Stimulated activated CD4-positive, alpha-beta T cell treated with anti-CD3 and anti-CD28 coated beads, Interleukin-12 subunit alpha, Interleukin-12 subunit beta, amount 100 ng/mL, for 48 hours (primary cell): ENCODE measurements around the gene DPPA3.
"Not testable (repeated sequence)": the region's sequence is repeated elsewhere in the genome, so short reads cannot be mapped to it uniquely, and the experiment has no call there.

Source experiments
- DNase-seq, 3 donors: peaks; one replicate each; pipeline ENCODE4 v3.0.0-alpha.2; 2020; ENCODE audit warnings: low read depth in 2 of 3, low spot score in 1 of 3

Gene DPPA3

DNA sequence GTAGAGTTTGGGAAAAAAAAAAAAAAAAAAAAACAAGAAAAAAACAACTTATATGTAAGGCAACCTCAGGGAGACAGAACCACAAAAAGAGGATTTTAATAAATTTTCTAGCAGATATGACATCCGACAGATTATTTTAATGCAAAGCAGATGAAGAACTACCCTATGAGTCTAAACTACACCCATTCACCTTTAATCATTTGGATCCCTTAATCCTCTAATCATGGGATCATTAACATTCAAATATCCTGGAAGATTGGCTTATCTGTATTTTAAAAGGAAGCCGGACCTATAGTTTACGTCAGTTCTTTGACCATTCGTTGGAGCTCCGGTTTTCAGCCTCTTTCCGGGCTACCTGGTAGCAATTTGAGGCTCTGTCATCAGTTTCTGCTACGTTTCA is at the start of gene DPPA3:
DPPA3 (plus strand) TSS at position 301 of the 400 bp plus-strand sequence. CDS start 138 bp downstream, outside the sequence.
- DNase-seq, result no peak

DNA sequence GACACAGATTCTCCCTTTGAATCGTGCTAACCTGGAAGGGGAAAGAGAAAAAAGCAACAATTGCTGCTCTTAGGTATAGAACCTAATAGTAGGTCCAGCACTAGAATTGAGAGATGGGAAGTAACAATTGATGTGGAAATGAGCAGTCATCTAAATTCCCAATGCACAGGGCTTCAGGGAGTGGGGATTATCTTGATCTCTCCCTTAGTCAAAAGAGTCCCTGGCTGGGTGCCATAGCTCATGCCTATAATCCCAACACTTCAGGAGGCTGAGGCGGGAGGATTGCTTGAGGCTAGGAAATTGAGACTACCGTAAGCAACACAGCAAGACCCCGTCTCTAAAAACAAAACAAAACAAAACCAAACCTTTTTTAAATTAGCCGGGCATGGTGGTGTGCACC is 49.5 kb upstream of the DPPA3 start:
- DNase-seq, result no peak

DNA sequence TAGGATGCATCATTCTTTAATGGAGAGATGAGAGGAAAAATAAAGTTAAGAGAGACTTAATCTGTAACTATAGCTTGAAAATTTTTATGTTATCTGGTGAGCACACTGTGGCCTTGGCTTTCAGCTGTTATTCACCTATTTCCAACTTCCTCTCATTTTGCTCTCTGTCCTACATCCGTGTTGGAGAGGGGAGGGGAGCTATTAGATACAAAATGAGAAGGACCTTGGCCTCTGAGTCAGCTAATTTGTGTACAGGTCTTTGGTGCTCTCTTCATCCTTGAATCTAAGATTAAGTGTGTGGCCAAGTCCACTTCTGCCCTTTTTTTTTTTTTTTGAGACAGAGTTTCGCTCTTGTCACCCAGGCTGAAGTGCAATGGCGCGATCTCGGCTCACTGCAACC is 44.6 kb upstream of the DPPA3 start:
- DNase-seq, result no peak

DNA sequence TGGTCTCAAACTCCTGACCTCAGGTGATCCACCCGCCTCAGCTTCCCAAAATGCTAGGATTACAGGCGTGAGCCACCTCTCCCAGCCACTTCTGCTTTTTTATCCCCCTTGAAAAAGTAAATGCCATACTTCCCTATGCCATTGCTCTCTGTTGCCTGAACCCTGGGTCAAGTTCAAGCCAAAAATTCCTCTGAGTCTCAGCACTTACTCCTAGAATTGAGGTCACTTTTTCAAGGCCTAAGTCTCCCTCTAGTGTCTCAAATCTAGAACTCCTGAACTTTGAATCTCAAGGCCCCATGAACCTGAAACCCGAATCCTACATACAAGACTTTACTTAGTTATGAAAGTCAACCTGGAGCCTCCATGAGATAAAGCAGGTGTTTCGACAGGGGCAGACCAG is 44.1 kb upstream of the DPPA3 start:
- DNase-seq, result no peak

DNA sequence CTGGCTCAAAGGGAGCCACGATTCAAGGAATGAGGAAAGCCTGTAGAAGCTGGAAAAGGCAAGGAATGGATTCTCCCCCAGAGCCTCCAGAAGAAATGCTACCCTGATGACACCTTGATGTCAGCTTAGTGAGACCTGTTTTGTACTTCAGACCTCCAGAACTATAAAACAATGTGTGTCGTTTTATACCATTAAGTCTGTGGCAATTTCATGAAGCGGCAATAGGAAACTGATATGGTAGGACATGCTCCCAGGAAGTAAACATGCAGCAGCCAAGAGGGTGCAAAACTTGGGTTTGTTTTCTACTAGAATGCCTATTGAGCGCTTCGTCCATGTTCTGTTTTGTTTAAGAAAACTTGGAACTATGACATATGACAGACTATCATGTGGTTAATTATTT is 43.1 kb upstream of the DPPA3 start:
- no peak for DNase-seq

DNA sequence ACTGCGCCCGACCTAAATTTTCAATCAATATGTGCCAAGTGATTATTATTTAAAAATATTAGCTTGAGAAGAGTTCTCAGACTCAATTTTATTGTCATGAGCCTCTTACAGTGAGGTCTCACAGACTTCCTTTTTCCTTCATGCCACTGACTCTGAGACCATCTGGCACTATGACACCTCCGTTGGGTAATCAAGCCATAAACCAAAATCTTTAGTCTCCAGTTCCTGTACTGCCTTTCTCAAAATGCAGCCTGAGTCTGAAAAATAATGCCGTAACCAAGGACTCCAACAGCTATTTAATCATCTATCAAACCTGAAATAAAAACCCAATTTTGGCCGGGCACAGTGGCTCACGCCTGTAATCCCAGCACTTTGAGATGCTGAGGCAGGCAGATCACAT is 35.8 kb upstream of the DPPA3 start:
- not testable (repeated sequence) for DNase-seq

DNA sequence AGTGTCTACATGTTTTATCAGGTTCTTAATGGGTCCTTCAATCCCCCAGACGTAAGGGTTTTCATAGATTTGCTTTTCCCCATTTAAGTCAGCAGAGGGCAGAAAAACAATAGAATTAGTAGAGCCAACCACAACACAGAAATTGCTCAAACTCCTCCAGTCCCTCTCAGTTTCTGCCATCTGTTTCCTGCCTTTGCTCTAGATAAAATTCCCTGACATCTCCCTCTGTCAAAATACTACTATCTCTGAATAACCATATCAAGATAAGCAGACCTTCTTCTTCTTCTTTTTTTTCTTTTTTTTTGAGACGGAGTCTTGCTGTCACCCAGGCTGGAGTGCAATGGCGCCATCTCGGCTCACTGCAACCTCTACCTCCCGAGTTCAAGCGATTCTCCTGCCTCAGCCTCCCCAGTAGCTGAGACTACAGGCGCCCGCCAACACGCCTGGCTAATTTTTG is 33.8 kb upstream of the DPPA3 start:
- DNase-seq, result peak in 1 of 3 donors; percentile 8

DNA sequence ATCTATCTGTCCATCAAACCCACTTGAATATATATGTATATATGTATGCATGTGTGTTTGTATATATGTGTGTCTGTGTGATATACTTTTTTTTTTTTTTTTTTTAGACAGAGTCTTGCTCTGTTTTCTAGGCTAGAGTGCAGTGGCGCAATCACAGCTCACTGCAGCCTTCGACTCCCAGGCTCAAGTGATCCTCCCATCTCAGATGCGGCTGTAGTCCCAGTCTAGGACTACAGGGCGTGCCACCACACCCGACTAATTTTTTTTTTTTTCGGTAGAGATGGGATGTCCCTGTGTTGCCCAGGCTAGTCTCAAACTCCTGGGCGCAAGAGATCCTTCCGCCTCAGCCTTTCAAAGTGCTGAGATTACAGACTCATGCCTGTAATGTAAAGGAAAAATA is 32.5 kb upstream of the DPPA3 start:
- no peak for DNase-seq

DNA sequence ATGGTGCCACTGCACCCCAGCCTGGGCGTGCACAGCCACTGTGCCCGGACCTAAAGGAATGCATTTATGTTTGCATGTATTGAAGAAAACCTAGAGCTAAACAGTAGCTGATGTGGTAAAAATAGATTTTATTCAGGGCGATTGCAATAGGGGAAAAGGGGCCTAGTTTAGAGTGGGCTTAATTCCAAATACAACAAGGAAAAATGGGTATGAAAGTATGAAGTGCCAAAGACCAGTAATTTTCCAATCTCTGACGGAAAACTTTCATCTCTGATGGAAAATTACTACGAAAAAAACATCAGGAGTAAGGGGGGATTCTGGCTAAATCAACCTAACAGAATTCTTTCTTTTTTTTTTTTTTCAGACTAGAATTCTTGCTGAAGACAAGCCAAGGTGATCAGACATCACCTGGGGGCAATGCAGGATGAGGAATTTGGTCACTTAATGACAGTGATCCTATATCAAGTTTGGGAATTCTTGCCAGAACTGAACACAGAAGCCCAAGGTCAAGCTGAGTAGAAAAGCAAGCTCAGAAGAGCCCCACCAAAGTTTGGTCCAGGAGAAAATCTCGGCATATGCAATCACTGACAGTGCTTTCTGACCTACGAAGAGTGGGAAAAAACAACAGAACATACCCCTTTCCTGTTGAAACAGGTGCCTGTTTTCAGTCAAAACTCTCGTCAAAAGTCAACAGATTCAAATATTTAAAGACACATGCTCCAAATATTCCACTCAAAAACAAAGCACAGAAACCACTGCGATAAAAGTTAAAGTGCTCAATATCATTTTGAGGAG is 31.8 kb upstream of the DPPA3 start:
- no peak for DNase-seq

DNA sequence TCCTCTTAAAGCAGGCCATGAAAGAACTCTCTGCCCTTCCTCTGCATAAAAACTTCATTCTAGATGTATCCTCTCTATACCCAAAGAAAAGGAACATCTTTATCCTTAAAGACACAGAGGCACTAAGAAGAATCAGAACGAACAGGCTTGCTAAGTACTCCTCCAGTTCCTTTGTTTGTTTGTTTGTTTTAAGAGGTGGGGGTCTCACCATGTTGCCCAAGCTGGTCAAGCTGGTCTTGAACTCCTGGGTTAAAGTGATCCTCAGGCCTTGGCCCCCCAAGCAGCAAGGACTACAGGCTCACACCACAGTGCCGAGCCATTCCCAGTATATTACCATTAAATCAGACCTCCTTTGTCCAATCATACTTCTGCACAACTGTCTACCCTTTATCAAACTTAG is 29.7 kb upstream of the DPPA3 start:
- no peak for DNase-seq

DNA sequence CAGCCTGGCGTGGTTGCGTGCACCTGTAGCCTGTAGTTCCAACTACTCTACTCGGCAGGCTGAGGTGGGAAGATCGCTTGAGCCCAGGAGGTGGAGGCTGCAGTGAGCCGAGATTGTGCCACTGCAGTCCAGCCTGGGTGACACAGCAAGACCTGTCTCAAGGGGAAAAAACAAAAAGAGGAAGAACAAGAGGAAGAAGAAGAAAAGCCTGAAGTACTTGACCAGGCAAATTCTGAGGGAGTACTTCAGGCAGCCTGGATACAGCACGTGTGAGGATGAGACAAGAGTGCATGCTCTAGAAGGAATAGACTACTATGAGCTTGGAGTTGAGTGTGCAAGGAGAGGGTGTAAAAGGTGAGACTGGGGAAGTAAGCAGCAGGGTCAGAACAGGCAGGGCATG is 17.4 kb upstream of the DPPA3 start:
- DNase-seq, result no peak

DNA sequence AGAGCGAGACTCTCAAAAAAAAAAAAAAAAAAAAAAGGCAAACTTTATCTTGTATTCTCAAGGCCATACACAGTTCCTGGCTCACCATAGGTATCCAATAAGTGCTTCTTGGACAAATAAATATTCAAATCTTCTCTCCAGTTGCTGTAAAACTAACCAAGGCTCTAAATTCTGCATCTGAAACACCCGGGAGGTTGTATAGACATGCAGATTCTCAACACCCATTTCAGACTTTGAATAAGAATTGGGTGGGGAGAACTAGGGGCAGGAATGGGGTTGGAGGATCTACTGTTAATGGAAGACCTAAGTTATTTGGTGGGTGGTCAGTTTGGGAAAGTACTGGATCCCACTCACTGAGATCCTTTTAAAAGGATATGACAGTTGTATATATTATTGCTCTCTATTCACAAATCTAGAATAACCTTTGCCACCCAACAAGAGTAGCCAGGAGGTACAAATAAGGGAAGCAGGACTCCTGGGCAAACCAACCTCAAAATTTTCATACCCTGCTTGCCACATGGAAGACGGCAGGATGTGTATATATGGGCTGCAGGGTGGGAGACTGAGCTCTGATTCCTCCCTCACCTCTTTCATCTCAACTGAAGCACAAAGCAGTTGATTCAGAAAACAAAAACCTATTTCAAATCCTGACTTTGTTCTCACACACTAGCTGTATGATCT is 16.5 kb upstream of the DPPA3 start:
- no peak for DNase-seq

DNA sequence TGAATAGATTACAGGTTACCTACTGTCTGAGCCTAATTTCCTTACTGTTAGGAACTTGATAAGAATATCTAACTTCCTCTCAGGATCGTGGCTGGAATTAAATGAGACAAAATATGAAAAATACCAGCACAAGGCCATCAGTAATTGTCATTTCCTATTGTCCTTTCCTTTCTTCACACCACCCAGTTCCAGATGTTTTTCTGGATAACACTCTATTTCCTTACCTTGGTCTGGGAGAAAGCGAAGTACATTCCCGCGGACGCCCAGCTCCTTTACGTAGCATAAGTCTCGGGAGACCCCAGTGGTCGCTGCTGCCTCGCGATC is 16.0 kb upstream of the DPPA3 start:
- no peak for DNase-seq

DNA sequence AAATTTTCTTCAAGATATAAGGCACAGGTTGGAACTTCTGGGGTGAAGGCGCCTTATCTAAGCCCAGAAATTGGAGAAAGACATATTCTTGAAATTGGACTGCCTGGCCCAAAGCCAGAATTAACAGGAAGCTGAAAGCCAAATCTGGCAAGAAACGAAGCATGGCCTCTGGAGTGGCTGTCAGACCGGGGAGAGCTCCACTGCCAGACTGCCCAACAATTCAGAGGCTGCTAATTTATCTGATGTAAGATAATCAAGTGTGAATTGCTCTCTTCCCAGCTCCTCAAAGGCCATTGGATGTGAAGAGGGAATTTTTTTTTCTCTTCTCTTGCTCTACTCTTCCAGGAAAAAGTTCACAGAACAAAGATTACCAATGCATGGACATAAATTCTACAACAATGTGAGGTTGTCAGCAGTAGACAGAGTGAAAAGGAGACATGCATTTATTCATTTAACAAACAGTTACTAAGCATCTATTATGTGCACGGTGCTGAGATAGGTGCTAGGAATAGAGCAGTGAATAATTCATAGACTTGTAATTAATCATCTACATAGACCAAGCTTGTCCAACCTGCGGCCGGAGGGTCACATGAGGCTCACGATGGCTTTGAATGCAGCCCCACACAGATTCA is 15.6 kb upstream of the DPPA3 start, which contains the start of gene GDF3:
GDF3 (minus strand) TSS at position 210 of the 632 bp plus-strand sequence; CDS start at position 163, 47 bp downstream.
- no peak for DNase-seq

DNA sequence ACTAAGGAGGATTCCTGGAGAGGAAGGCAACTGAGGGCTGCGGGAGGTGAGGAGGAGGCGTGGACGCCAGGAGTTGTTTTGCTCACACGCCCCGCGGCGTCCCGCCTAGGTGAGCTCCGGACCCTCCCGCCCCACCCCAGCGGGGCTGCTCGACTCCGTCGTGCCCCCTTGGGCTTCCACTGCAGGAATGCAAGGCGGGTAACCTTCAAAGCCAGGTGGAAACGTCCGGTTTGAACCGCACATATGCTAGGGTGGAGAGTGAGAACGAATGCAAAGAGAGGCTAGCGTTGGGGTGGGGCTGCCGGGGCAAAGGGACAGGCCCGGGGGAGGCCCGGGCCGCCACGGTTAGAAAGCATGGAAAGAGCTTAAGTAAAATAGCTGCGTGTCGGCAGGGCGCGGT is 5.4 kb upstream of the DPPA3 start:
- no peak for DNase-seq

DNA sequence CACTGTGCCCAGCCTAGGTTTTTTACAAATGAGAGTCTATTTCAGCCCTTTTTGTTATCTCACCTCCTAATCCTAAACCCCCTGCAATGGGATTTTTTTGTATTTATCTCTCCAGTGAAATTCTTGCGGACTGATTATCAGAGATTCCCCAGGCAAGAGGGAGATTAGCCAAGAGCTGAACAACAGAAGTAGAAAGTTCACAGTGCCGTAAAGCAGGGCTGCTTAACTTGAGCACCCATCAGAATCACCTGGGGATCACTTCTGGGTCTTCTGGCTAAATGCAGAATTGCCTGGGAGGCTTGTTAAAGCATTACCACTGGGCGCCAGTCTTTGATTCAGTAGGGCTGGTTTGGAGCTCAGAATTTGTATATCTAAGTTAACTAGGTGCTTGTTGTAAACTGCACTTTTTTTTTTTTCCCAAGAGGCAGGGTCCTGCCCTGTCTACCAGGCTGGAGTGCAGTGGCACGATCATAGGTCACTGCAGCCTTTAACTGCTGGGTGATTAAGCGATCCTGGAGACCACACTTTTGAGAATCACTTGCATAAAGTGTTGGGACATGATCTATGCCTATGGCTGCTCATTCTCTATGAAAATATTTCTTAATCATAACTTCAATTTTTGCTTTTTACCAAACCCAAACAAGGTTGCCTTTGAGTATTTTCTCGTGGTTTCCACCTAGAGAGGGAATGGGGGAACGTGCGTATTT is 1.1 kb upstream of the DPPA3 start:
- no peak for DNase-seq

DNA sequence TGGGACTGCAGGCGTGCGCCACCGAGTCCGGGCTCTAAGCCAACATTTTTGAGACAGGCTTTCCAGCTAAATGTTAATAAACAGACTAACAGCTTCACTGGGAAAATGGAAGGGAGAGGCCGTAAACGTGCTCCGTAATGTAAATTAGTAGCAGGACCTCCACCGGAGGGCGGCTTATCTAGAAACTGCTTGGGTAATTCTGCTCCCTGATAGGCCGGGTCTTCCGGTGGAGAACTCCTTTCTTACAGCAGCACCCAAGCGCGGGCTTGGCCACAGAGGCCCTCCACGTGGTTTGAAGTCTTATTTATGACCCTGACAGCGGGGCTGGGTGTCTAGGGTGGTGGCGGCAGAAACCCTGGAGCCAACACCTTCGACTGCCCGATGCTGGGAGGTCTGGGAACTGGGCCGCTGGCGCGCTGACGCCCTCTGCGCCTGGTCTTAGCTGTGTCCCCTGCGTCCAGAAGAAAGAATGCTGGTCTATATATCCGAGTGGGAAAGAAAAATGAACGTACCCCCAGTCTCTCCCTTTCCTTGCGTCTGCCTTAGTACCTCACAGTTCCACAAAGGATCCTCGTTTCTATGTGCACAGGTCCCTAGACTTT is 1.7 kb downstream of the DPPA3 start:
- DNase-seq, result no peak

DNA sequence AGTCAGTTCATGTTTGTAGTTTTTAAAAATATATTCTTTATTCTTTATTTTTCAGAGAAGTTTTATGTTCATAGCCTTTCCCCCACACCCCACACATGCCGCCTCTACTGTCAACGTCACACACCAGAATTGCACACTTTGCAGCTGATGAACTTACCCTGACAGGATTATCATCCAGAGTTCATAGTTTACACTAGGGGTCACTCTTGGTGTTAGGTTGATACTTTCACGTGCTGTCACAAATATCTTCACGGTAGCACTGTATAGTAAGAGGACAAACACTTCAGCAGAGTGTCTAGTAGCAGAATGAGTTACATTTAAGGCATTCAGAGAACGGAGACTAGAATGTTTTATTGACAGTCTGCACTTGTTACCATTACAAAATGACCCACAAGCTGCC is 5.1 kb downstream of the DPPA3 start:
- DNase-seq, result no peak

DNA sequence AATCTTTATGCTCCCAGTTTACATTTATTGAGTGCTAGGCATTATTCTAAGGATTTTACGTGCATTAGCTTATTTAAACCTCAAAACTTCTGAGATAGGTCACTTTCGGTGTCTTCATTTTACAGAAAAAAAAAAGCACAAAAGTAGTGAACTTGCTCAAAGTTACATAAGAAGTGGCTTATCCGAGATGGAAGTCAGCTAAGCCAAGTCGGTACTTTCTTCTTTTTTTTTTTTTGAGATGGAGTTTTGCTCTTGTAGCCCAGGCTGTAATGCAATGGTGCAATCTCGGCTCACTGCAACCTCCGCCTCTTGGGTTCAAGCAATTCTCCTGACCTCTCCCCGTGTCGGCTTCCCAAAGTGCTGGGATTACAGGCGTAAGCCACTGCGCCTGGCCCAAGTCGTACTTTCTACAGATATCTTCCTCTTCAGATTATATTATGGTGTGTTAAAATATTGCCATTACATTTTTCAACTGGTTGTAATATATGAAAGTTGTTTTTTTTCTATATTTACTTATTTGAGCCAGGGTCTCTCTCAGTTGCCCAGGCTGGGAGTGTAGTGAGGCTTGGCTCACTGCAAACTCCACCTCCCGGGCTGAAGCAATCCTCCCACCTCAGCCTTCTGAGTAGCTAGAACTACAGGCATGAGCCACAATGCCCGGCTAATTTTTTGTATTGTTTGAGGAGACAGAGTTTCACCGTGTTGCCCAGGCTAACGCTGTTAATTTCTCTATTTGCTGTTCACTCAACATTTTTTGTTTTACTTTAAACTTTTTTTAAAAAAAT is 8.9 kb downstream of the DPPA3 start:
- no peak for DNase-seq

DNA sequence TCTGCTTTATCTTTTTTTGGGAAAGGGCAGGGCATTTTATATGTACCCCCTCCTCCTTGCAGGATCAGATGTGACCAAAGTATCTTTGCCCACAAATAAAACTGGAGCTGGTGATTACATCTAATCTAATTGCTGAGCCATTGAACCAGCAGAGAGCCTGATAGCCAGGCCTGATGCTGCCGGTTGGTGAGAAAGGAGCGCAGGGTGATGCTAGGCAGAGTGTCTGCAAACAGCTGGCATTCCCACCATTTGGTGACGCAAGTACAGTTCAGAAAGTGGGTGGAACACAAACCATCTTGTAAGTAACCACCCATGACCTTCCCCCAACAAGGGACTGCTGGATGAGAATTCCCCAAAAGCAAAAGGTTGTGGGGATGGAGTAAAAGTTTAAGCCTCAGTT is 12.7 kb downstream of the DPPA3 start:
- DNase-seq, result no peak
